Frontal cortex (tissue), 4 donors: ENCODE data around the gene RDH12. TPM values are rescaled to one million over a fixed set of nuclear protein-coding genes. Genes with fewer than 3 reads are reported as not detected.
A peak's percentile ranks its signal among the peaks of the same experiment; 100 is the strongest.

Source experiments
- DNase-seq, 2 donors: peaks; one replicate each; pipeline ENCODE4 v3.0.0; 2012; ENCODE audit warnings: low spot score in 2 of 2
- FAIRE-seq: peaks from 2 replicates; lab custom pipeline; 2012; peaks lifted over from hg19 to GRCh38; lab: Jason Lieb, UNC
- total RNA-seq: library from RNA; depleted of rRNA; stranded (reverse); fragments of >200 nt; gene quantifications from one replicate; pipeline ENCODE4 v1.2.3, GENCODE V29; 2014
- donor health status: control.
- donor health status: control.
- donor health status: control.

RDH12 gene
- total RNA-seq, 1 donor from 2014 or later = 0.82 TPM

GRCh38 chr14:67738740-67739504 lies 37.2 kb downstream of the RDH12 start:
- FAIRE-seq = no peak
- no peak for DNase-seq

DNA sequence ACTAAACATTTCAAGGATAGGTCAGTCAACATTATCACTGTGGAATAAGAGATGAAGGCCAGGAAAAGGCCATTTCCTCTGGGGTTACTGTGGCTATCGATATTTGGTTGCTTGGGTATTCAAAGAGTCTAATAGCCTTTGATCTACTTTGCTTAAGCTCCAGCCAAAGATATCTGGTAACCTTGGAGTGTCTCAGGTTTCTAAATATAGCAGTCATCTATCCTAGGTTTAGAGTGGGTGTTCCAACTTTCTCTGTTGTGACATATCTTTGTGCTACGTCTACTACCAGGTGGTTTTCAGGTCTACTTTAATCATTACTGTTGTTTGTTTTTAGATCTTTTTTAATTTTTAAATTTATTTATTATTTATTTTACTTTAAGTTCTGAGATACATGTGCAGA lies 42.4 kb downstream of the RDH12 start:
- FAIRE-seq (no peak), DNase-seq (no peak)

GRCh38 chr14:67746927-67747326 lies 45.2 kb downstream of the RDH12 start:
- DNase-seq (no peak), FAIRE-seq (no peak)

DNA sequence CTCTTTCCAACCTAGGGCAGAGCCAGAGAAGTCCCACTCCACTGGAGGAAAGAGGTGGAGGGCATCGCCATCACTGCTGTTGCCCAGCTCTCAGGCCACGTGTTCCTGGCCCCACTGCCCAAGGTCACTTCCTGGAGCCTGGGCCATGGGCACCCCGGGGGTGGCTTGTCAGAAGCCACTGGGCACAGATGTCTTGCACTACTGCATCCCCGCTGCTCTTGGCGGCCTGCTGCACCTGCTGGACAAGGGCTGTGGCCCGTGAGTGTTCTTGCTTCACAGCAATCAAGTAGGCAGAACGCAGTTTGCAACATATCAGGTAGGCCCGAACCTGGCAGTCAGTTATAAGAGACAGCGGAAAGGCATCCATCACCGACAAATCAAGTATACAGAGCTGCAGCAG lies 46.6 kb downstream of the RDH12 start:
- FAIRE-seq (no peak), DNase-seq (no peak)

DNA sequence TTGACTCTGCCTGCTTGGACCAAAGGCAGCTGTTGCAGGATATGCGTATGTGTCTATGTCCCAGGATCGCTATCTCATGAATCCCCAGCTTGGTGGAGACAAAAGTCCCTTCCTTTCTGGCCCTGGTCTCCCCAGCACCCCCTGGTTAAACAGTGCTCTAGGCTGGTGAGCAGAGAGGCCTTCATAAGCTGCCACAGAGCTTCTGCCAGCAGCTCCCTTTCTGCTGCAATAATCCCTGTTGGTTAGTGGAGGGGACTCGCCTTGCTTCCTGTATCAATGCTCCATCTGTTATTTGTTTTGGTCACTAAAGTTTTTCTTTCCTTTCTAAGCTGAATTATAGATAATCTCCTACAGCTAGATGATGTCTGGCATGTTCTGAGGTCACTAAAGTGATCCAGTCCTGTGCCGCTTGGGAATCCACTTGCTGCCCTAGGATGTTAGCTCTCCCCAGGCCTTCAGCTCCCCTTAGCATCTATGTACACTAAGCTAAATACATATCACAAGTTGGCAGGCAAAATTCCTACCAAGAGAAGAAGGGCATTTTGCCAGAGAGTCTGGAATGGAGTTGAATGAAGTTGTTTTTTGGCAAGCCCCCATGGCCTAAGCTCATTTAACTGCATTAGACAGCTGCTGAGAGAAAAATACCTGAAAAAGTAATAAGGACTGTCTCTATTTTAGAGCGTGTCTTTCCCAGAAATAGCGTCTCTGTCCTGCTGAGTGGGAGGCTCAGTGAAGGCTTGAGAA lies 47.8 kb downstream of the RDH12 start:
- DNase-seq (peak in 1 of 2 donors; percentile 20), FAIRE-seq (no peak)

- no peak for FAIRE-seq
- no peak for DNase-seq
These were observed 54.8 kb downstream of the RDH12 start for GRCh38 chr14:67756496-67756895.

- DNase-seq (no peak), FAIRE-seq (no peak)
These were observed 55.5 kb downstream of the RDH12 start for GRCh38 chr14:67757175-67757574.

GRCh38 chr14:67759916-67760315 lies 58.2 kb downstream of the RDH12 start:
- no peak for DNase-seq
- FAIRE-seq = no peak

- no peak for FAIRE-seq
These were observed 60.4 kb downstream of the RDH12 start for GRCh38 chr14:67762051-67762450.

DNA sequence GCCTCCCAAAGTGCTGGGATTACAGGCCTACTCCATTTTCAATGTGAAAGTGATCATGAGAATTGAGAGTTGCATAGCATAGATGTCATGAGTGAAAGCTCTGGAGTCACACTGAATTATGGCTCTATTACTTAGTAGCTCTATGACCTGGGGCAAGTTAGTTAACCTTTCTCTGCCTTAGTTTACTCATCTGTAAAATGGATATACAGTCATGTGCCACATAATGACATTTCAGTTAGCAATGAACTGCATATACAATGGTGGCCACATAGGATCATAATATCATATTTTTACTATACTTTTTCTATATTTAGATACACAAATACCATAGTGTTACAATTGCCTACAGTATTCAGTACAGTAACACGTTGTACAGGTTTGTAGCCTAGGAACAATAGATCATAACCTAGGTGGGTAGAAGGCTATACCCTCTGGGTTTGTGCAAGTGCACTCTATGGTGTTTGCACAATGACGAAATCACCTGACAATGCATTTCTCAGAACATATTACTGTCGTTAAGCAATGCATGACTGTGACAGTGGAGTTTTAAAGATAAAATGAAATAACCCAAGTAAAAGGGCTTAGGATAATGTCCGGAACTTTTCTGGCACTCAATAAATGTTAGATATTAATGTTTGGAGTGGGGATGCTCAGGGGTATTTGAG lies 61.6 kb downstream of the RDH12 start:
- no peak for DNase-seq
- FAIRE-seq = no peak

More at GRCh38 chr14:67762051-67762450, 60.4 kb downstream of the RDH12 start:
- DNase-seq = no peak

- DNase-seq (no peak), FAIRE-seq (no peak)
These were observed 62.8 kb downstream of the RDH12 start for GRCh38 chr14:67764496-67764895.

DNA sequence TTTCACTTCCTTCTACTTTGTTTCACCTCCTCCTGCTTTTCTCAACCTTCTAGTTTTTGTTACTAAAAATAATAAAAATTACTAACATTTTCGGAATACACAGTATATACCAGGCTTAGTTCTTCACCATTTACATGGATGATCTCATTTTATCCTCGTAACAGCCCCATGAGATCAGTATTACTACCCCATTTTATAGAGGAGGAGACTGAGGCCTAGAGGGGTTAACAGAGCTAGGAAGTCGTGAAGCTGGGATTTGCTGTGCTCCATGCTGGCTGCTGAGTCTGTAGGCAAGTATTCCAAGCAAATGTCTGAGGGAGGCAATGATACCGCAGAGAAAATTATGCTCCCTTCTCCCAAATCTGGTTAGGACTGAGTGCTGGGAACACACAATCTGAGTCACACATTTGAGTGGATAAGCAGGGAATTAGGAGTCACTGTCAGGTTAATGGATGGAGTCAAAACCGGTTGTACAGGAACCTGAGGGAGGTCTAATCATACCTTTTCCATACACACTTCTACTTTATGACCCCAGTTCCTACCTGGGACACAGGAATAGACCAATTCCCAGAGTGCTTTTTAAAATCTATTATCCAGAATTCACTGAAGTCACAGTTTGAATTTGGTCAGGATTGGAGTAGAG lies 63.6 kb downstream of the RDH12 start:
- no peak for FAIRE-seq
- no peak for DNase-seq

GRCh38 chr14:67766035-67766680 lies 64.5 kb downstream of the RDH12 start:
- no peak for DNase-seq
- no peak for FAIRE-seq

DNA sequence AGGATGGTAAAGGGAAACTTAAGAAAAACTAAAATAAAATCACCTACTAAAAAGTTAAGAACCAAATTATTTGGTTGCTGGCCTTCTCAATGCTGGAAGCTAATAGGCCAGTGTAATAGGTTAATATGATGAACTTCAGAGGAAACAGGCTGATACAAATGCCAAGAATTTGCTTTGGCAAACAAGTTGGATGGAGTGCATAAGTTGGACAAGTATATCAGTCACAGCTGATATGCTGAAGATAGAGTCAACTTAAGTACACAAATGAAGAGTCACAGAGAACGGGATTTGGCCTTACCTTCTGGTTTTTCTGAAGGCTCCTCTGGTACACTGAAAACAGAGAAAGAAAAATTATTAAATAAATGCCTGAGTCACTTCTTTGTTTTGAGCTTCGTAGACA lies 66.5 kb downstream of the RDH12 start:
- DNase-seq = no peak
- FAIRE-seq = no peak

DNA sequence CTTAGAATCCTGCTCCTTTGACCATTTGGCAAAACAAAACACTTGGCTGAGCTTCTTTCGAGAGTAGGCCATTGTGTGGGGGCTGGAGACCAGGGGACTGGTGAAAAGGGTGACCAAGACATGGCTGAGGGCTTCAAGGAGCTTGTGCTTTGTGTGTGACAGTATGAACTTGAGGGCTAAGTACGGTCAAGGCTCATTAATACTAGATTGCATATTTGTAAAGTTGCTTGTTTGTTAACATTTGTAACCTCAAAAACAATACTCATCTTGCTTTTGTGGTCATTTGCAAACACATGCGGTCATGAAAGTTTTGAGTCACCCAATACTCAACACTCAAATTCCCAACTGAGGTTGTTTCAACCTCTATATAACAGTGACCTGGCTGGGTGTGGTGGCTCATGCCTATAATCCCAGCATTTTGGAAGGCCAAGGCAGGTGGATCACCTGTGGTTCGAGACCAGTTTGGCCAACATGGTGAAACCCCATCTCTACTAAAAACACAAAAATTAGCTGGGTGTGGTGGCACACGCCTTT lies 72.2 kb downstream of the RDH12 start:
- no peak for FAIRE-seq
- no peak for DNase-seq

DNA sequence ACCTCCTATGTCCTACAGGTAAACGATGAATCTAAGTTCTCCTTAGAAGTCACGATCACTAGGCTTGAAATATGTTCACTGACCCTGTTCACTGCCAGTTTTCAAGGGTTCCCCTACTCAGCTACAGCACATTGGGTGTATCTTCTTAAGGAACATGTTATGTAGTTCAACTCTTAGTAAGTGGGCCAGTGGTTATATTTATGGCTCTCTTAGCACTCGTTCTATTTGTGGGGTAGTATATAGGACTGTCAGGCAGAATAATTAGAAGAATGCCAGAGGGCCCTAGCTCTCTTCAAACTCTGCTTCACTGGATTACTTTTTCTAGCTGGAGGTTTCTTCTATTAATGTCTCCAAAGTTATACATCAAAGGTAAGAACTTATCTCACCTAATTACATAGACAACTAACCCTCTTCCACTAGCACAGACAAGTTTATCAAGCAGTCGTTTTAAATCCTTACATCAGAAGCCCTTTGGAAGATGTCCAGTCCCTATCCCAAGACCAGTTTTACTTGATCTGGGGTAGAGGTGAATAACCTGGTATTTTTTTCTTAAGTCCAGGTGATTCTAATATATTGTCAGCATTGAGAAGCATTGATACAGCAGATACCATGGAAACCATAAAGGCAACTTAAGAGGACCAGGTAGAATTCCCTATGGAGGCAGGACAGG lies 75.1 kb downstream of the RDH12 start:
- FAIRE-seq (no peak), DNase-seq (no peak)

DNA sequence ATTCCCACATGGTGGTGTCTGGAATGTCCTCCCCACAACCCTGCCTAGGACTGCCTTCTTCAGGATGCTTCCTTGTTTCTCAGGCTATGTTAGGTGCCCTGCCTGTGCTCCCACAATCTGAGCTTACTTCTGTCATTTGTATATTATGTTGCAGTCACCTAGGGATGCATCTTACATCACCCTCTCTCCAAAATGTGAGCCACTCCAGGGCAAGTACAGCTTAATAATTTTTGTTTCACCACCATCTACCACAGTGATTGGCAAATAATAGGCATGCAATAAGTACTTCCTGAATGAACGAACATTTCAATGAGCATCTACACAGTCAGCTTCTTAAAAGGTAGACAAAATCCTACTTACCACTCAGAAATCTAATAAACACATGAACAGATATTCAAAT lies 77.1 kb downstream of the RDH12 start:
- no peak for DNase-seq
- no peak for FAIRE-seq

DNA sequence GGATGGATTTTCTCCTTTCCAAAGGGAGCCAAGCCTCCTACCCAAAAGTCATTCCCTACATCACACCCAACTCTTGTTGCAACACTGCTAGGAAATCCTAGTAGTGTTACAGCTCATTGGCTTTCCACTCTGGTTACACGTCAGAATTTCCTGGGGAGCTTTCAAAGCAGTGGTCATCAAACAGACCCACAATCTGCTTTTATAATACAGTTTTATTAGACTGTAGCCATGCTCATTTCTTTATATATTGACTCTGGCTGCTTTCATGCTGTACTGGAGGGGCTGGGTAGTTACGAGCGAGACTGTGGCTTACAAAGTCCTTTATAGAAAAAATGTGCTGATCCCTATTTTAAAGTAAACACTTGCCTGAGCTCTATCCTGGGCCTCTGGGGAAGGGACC lies 80.4 kb downstream of the RDH12 start:
- FAIRE-seq (no peak), DNase-seq (no peak)
